MM.1S (cell line): ENCODE results near the gene RPL36A.

Source experiments
- CTCF ChIP-seq: fragments of 300-600 bp; sonication (generic); IDR thresholded peaks from 2 replicates; pipeline ENCODE4 v1.5.1; 2016; ENCODE audit warnings: antibody characterized with exemption, low read length, mixed read lengths
- EZH2 ChIP-seq: fragments of 300-600 bp; sonication (generic); optimal IDR thresholded peaks from 2 replicates; pipeline ENCODE3; 2017; ENCODE audit warnings: low read depth, mild to moderate bottlenecking, antibody characterized with exemption, low read length, mixed read lengths
- EZH2phosphoT487 ChIP-seq: fragments of 300-600 bp; sonication (generic); IDR thresholded peaks from 2 replicates; pipeline ENCODE4 v1.6.1; 2018; ENCODE audit warnings: antibody characterized with exemption, low read length

GRCh38 chrX:101365301-101365795 lies 25.5 kb upstream of the RPL36A start:
- TF ChIP-seq CTCF, result no peak
- TF ChIP-seq EZH2, result no peak
- TF ChIP-seq EZH2phosphoT487, result no peak
